Nephron progenitor cell (in vitro differentiated cells): ENCODE data around the gene EFCAB5.
"Not testable (repeated sequence)": the region's sequence is repeated elsewhere in the genome, so short reads cannot be mapped to it uniquely, and the experiment has no call there.

Experiments used
- DNase-seq: peaks from one replicate; pipeline ENCODE4 v3.0.0; 2021
- H3K27ac Mint-ChIP-seq: 2 replicates; pipeline ENCODE4 v1.8.0; 2021; ENCODE audit warnings: mild to moderate bottlenecking, moderate library complexity, mixed read lengths
- H3K27me3 Mint-ChIP-seq: 2 replicates; pipeline ENCODE4 v1.8.0; 2021; ENCODE audit warnings: mild to moderate bottlenecking, low read depth, mixed read lengths; ENCODE audit not compliant: poor library complexity
- H3K36me3 Mint-ChIP-seq: 2 replicates; pipeline ENCODE4 v1.8.0; 2021; ENCODE audit warnings: low read depth, mixed read lengths
- H3K4me1 Mint-ChIP-seq: 2 replicates; pipeline ENCODE4 v1.8.0; 2021; ENCODE audit warnings: mixed read lengths
- H3K4me3 Mint-ChIP-seq: 2 replicates; pipeline ENCODE4 v1.8.0; 2021; ENCODE audit warnings: mild to moderate bottlenecking, moderate library complexity, mixed read lengths
- H3K9me3 Mint-ChIP-seq: 2 replicates; pipeline ENCODE4 v1.8.0; 2021; ENCODE audit warnings: mild to moderate bottlenecking, moderate library complexity, mixed read lengths
- TF ChIP-seq, protein P1 (sequence below): fragments of 200-600 bp; sonication (generic); IDR thresholded peaks from 2 replicates; pipeline ENCODE4 v1.5.0; 2021; ENCODE audit warnings: antibody characterized with exemption

EFCAB5 gene

DNA sequence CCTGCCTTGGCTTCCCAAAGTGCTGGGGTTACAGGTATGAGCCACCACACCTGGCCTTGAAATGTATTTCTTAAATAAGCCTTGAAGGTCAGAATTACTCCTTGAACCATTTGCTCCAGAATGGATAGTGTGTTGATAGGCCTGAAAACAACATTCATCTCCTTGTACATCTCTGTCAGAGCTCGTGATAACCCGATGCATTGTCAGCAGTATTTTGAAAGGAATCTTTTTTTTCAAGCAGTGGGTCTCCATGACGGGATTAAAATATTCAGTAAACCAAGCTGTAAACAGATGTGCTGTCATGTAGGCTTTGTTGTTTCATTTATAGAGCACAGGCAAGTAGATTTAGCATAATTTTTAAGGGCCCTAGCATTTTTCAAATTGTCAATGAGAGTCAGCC is 191.8 kb downstream of the EFCAB5 start:
- Mint-ChIP-seq H3K4me3 (no peak overlapping the region), H3K9me3 (no peaks in the 10 kb centered on the region), H3K27me3 (no peaks in the 10 kb centered on the region), H3K36me3 (peaks cover 71% of the 10 kb centered on the region), H3K4me1 (no peaks in the 10 kb centered on the region), H3K27ac (no peak overlapping the region)
- TF ChIP-seq, protein P1, sequence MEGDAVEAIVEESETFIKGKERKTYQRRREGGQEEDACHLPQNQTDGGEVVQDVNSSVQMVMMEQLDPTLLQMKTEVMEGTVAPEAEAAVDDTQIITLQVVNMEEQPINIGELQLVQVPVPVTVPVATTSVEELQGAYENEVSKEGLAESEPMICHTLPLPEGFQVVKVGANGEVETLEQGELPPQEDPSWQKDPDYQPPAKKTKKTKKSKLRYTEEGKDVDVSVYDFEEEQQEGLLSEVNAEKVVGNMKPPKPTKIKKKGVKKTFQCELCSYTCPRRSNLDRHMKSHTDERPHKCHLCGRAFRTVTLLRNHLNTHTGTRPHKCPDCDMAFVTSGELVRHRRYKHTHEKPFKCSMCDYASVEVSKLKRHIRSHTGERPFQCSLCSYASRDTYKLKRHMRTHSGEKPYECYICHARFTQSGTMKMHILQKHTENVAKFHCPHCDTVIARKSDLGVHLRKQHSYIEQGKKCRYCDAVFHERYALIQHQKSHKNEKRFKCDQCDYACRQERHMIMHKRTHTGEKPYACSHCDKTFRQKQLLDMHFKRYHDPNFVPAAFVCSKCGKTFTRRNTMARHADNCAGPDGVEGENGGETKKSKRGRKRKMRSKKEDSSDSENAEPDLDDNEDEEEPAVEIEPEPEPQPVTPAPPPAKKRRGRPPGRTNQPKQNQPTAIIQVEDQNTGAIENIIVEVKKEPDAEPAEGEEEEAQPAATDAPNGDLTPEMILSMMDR: no peak
- no peak for DNase-seq

- no peak overlapping the region for H3K4me3 Mint-ChIP-seq
Measured at GRCh38 chr17:30134551-30134950, 193.1 kb downstream of the EFCAB5 start.

GRCh38 chr17:30137158-30137557 is 195.7 kb downstream of the EFCAB5 start:
- Mint-ChIP-seq H3K4me1 (no peaks in the 10 kb centered on the region), H3K4me3 (no peak overlapping the region), H3K27ac (no peak overlapping the region), H3K27me3 (no peaks in the 10 kb centered on the region), H3K36me3 (peaks cover 64% of the 10 kb centered on the region), H3K9me3 (no peaks in the 10 kb centered on the region)
- TF ChIP-seq, protein P1: no peak
- DNase-seq: no peak

More at GRCh38 chr17:30134551-30134950, 193.1 kb downstream of the EFCAB5 start:
- TF ChIP-seq, protein P1: no peak
- H3K36me3 Mint-ChIP-seq: peaks cover 82% of the 10 kb centered on the region
- H3K4me1 Mint-ChIP-seq: no peaks in the 10 kb centered on the region
- DNase-seq: no peak
- no peaks in the 10 kb centered on the region for H3K27me3 Mint-ChIP-seq
- H3K27ac Mint-ChIP-seq: no peak overlapping the region
- no peaks in the 10 kb centered on the region for H3K9me3 Mint-ChIP-seq

GRCh38 chr17:30147860-30148259 is 206.4 kb downstream of the EFCAB5 start:
- not testable (repeated sequence) for H3K4me3 Mint-ChIP-seq, DNase-seq, H3K9me3 Mint-ChIP-seq, H3K4me1 Mint-ChIP-seq, H3K27me3 Mint-ChIP-seq
- H3K36me3 Mint-ChIP-seq: peaks cover 72% of the 10 kb centered on the region
- peak overlapping the region; percentile 20 for H3K27ac Mint-ChIP-seq

- TF ChIP-seq, protein P1: no peak
- Mint-ChIP-seq H3K36me3 (peaks cover 77% of the 10 kb centered on the region), H3K9me3 (no peaks in the 10 kb centered on the region), H3K4me3 (no peak overlapping the region), H3K4me1 (no peaks in the 10 kb centered on the region), H3K27ac (peak overlapping the region; percentile 20), H3K27me3 (no peaks in the 10 kb centered on the region)
- no peak for DNase-seq
Measured at GRCh38 chr17:30148376-30148775, 206.9 kb downstream of the EFCAB5 start.

- no peak for DNase-seq
- Mint-ChIP-seq H3K36me3 (peaks cover 82% of the 10 kb centered on the region), H3K9me3 (no peaks in the 10 kb centered on the region), H3K4me1 (no peaks in the 10 kb centered on the region), H3K27me3 (no peaks in the 10 kb centered on the region), H3K27ac (peak overlapping the region; percentile 58), H3K4me3 (no peak overlapping the region)
- TF ChIP-seq, protein P1: no peak
Measured at GRCh38 chr17:30151471-30151870, 210.0 kb downstream of the EFCAB5 start.
